HepG2 (cell line): ENCODE data around the gene ING1. TPM values are rescaled to one million over a fixed set of nuclear protein-coding genes. Genes with fewer than 3 reads are reported as not detected.
A peak's percentile ranks its signal among the peaks of the same experiment; 100 is the strongest.

Experiments
- ATAC-seq: fragments of 200-7000 bp; cut with Tn5 transposase; 3 replicates; pipeline ENCODE4 v1.9.1; 2020; ENCODE audit warnings: mild to moderate bottlenecking, moderate library complexity
- BruUV-seq: library from RNA; stranded (reverse); fragments of 400-500 nt; replicated peaks from 2 replicates; lab custom pipeline; 2021; lab: Mats Ljungman, UMichigan
- CTCF ChIA-PET: fragments of 300-600 bp; formaldehyde crosslinking; extraction: SDS; loops from one replicate; lab custom pipeline; 2021; ENCODE audit warnings: low total read pairs, inconsistent platforms, low intra/inter-chr PET ratio; lab: Yijun Ruan, JAX
- POLR2A ChIA-PET: fragments of 350-600 bp; sonication (Branson Sonifier 250); formaldehyde crosslinking; loops from one replicate; lab custom pipeline; 2020; ENCODE audit warnings: antibody characterized with exemption, inconsistent platforms; lab: Yijun Ruan, JAX
- DNase-seq: peaks from one replicate; pipeline ENCODE4 v3.0.0-alpha.2; 2015; ENCODE audit warnings: low spot score
- FAIRE-seq: peaks from 3 replicates; lab custom pipeline; 2011; peaks lifted over from hg19 to GRCh38; lab: Jason Lieb, UNC
- H2AFZ ChIP-seq: one replicate; pipeline ENCODE4 v1.6.1; 2011; ENCODE audit warnings: low read length, inconsistent platforms
- H3K27ac ChIP-seq: fragments of 300-600 bp; 3 replicates; pipeline ENCODE4 v1.8.0; 2011; ENCODE audit warnings: mixed run types, mild to moderate bottlenecking, mixed read lengths, low read length, inconsistent platforms; ENCODE audit not compliant: insufficient read depth; ENCODE audit errors: extremely low read length
- H3K27me3 ChIP-seq, 2 experiments: fragments of 200-600 bp in 1 of 2; 2 replicates in 1 of 2; 3 replicates in 1 of 2; pipeline versions ENCODE4 v1.6.0 to v1.8.0; 2011; ENCODE audit warnings: low read length in 2 of 2, mild to moderate bottlenecking in 2 of 2, moderate library complexity in 2 of 2, inconsistent platforms in 1 of 2; ENCODE audit not compliant: insufficient read depth in 2 of 2, control insufficient read depth in 1 of 2
- H3K36me3 ChIP-seq, 2 experiments: fragments of 200-600 bp in 1 of 2; replicated peaks in 1 of 2; 2 replicates in 1 of 2; 3 replicates in 1 of 2; pipeline versions ENCODE4 v1.5.1 to v1.8.0; 2011; ENCODE audit warnings: low read length in 2 of 2, inconsistent platforms in 1 of 2; ENCODE audit not compliant: insufficient read depth in 2 of 2, control insufficient read depth in 1 of 2
- H3K4me1 ChIP-seq: 2 replicates; pipeline ENCODE4 v1.5.1; 2012; ENCODE audit warnings: low read length, inconsistent platforms; ENCODE audit not compliant: insufficient read depth
- H3K4me2 ChIP-seq: 2 replicates; pipeline ENCODE4 v1.6.0; 2011; ENCODE audit warnings: low read depth, low read length, inconsistent platforms
- H3K4me3 ChIP-seq, 3 experiments: fragments of 200-600 bp in 1 of 3; sonication (generic), shearing (Covaris generic) in 1 of 3; replicated peaks in 1 of 3; 2 replicates each; pipeline ENCODE4 v1.5.1; 2011 to 2016; ENCODE audit warnings: low read length in 3 of 3, inconsistent platforms in 2 of 3, low read depth in 2 of 3, mild to moderate bottlenecking in 2 of 3, control low read depth in 1 of 3, mixed read lengths in 1 of 3; ENCODE audit not compliant: insufficient read depth in 1 of 3
- H3K79me2 ChIP-seq: one replicate; pipeline ENCODE4 v1.6.1; 2011; ENCODE audit warnings: low read length, inconsistent platforms; ENCODE audit not compliant: insufficient read depth
- H3K9ac ChIP-seq: 2 replicates; pipeline ENCODE4 v1.6.0; 2011; ENCODE audit warnings: mild to moderate bottlenecking, low read depth, low read length, inconsistent platforms; ENCODE audit not compliant: insufficient read depth
- H3K9me3 ChIP-seq: 2 replicates; pipeline ENCODE4 v1.5.1; 2012; ENCODE audit warnings: mild to moderate bottlenecking, low read length
- H4K20me1 ChIP-seq: 2 replicates; pipeline ENCODE4 v1.6.0; 2011; ENCODE audit warnings: inconsistent platforms, mild to moderate bottlenecking, low read length, moderate library complexity; ENCODE audit not compliant: insufficient read depth
- DMTF1 ChIP-seq: sonication (generic); formaldehyde crosslinking; IDR thresholded peaks from 2 replicates; pipeline ENCODE4 v1.4.0; 2020; ENCODE audit warnings: mild to moderate bottlenecking, missing genetic modification reagents
- KLF12 ChIP-seq: sonication (generic); formaldehyde crosslinking; IDR thresholded peaks from 2 replicates; pipeline ENCODE4 v1.4.0; 2020; ENCODE audit warnings: missing genetic modification reagents, borderline replicate concordance
- KMT2B ChIP-seq: IDR thresholded peaks from 2 replicates; pipeline ENCODE4 v1.6.1; 2016; ENCODE audit warnings: missing genetic modification reagents, missing compliant biosample characterization
- NR2F6 ChIP-seq, 2 experiments: IDR thresholded peaks; 2 replicates each; pipeline ENCODE4 v1.6.1; 2016; ENCODE audit warnings: antibody characterized with exemption in 1 of 2, mild to moderate bottlenecking in 1 of 2
- YEATS4 ChIP-seq: sonication (generic); formaldehyde crosslinking; IDR thresholded peaks from 2 replicates; pipeline ENCODE4 v1.4.0; 2020; ENCODE audit warnings: missing genetic modification reagents, borderline replicate concordance
- ZNF501 ChIP-seq: sonication (generic); formaldehyde crosslinking; IDR thresholded peaks from 2 replicates; pipeline ENCODE4 v1.5.1; 2020; ENCODE audit warnings: mild to moderate bottlenecking, moderate library complexity, missing genetic modification reagents
- ZNF598 ChIP-seq: sonication (generic); formaldehyde crosslinking; IDR thresholded peaks from 2 replicates; pipeline ENCODE4 v1.5.1; 2020; ENCODE audit warnings: mild to moderate bottlenecking, missing genetic modification reagents, borderline replicate concordance
- WGBS: methylation state at CpG from one replicate; pipeline ENCODE4 v1.1.6; 2017; ENCODE audit warnings: low lambda C conversion rate; 5-methylcytosine and 5-hydroxymethylcytosine counted together
- in situ Hi-C: cut with HindIII; loops from 2 replicates; pipeline ENCODE4 v1.10.0; 2017; ENCODE audit warnings: low pct_unique_long_range_greater_than_20kb; ENCODE audit not compliant: extremely low pct_ligation_motif_present
- intact Hi-C: fragments of 100-400 bp; cut with micrococcal nuclease; formaldehyde crosslinking; loops from one replicate; pipeline ENCODE4 v1.10.0; 2022; ENCODE audit not compliant: unreplicated experiment
- polyA plus RNA-seq, 8 experiments: library from polyadenylated mRNA; depleted of rRNA in 3 of 8; stranded (reverse) in 7 of 8; unstranded in 1 of 8; fragments of >200 nt; fragmentation: Illumina TruSeq in 4 of 8; extraction: Trizol in 4 of 8; gene quantifications; 2 replicates each; pipeline versions ENCODE4 v1.2.1 to v1.2.3, GENCODE V29; 2011 to 2016; ENCODE audit warnings: low read depth in 4 of 8, missing spikeins in 1 of 8, mixed read lengths in 1 of 8; ENCODE audit not compliant: insufficient read depth in 1 of 8
- total RNA-seq, 5 experiments: library from RNA; depleted of rRNA; stranded (reverse); fragments of >200 nt; fragmentation: Illumina TruSeq; extraction: Trizol; gene quantifications; 2 replicates each; pipeline ENCODE4 v1.2.3, GENCODE V29; 2016; ENCODE audit warnings: low read depth in 1 of 5
- TF ChIP-seq, protein P1 (sequence below): sonication (generic); formaldehyde crosslinking; IDR thresholded peaks from 2 replicates; pipeline ENCODE4 v1.4.0; 2020; ENCODE audit warnings: missing genetic modification reagents
- TF ChIP-seq, protein P2 (sequence below): sonication (generic); formaldehyde crosslinking; IDR thresholded peaks from 2 replicates; pipeline ENCODE4 v1.5.0; 2020; ENCODE audit warnings: missing genetic modification reagents
- TF ChIP-seq, protein P3 (sequence below): sonication (generic); formaldehyde crosslinking; IDR thresholded peaks from 2 replicates; pipeline ENCODE4 v1.4.0; 2020; ENCODE audit warnings: missing genetic modification reagents
- TF ChIP-seq, protein P4 (sequence below): sonication (generic); formaldehyde crosslinking; IDR thresholded peaks from 2 replicates; pipeline ENCODE4 v1.4.0; 2020; ENCODE audit warnings: missing genetic modification reagents

The ING1 gene
- total and polyA plus RNA-seq, 2 of the 13 experiments (the other 11 are each of a cell fraction or from before 2014, with no cell fraction given) = 8.1 to 16.1 TPM

DNA sequence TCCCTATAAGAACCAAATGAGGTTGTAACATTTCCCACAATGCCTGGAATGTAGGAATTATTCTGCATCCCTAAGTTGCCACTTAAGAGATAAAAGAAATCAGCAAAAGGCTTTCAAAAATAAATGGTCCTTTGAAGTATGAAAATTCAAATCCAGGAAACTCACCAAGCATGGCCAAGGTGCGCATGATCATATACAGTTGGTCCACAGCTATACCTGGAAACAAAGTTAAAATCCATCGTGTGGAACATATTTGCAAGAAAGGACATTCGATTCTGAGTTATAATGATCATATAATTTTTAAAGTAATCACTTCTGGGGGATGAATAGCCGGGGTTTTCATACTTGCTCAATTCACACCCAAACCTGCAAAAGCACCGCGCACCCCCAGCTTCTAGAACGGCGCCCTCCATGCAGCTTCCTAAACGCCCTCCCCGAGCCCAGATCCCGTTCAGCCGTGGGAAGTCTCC is 8.1 kb upstream of the ING1 start:
- ATAC-seq = no peak
- 3% methylated on average over 9 of the region's 12 CpGs for whole genome bisulfite sequencing
- in situ Hi-C loops (loop anchor here (10.0 kb wide), 1 partner anchor 209 kb away; the partner anchor contains the start of gene ANKRD10), intact Hi-C loops (no loop called here)
- CTCF ChIA-PET = no interaction called here
- BruUV-seq = no TSS peak
- FAIRE-seq = no peak
- peaks cover 4 to 18% of the 10 kb centered on the region in 2 experiments; a peak in 4 of 5 replicates for H3K36me3 ChIP-seq
- H3K4me2 ChIP-seq = peak overlapping the region; percentile 92
- no peak for DNase-seq
- peak overlapping the region; percentile 72 to 97 (median 92) for H3K4me3 ChIP-seq
- H3K79me2 ChIP-seq = peaks cover 15% of the 10 kb centered on the region
- H3K4me1 ChIP-seq = peaks cover 52% of the 10 kb centered on the region
- POLR2A ChIA-PET = interaction anchor here (0.8 kb wide), 2 partner anchors 10 to 22 kb away, joined by 3 read pairs; no protein-coding TSS in a partner anchor
- no peaks in the 10 kb centered on the region for H3K9me3 ChIP-seq
- H3K27me3 ChIP-seq = no peaks in the 10 kb centered on the region; a peak in 1 of 5 replicates
- no peaks in the 10 kb centered on the region for H4K20me1 ChIP-seq
- H2AFZ ChIP-seq = no peak overlapping the region
- H3K27ac ChIP-seq = peak overlapping the region; percentile 73
- peak overlapping the region; percentile 91 for H3K9ac ChIP-seq
- TF ChIP-seq, protein P1, sequence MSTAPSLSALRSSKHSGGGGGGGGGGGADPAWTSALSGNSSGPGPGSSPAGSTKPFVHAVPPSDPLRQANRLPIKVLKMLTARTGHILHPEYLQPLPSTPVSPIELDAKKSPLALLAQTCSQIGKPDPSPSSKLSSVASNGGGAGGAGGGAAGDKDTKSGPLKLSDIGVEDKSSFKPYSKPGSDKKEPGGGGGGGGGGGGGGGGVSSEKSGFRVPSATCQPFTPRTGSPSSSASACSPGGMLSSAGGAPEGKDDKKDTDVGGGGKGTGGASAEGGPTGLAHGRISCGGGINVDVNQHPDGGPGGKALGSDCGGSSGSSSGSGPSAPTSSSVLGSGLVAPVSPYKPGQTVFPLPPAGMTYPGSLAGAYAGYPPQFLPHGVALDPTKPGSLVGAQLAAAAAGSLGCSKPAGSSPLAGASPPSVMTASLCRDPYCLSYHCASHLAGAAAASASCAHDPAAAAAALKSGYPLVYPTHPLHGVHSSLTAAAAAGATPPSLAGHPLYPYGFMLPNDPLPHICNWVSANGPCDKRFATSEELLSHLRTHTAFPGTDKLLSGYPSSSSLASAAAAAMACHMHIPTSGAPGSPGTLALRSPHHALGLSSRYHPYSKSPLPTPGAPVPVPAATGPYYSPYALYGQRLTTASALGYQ = no peak
- TF ChIP-seq ZNF598 (CRISPR knock-in tag) (no peak), YEATS4 (CRISPR knock-in tag) (no peak), DMTF1 (CRISPR knock-in tag) (no peak), ZNF501 (CRISPR knock-in tag) (no peak), KLF12 (CRISPR knock-in tag) (no peak), NR2F6 (IDR thresholded peaks at IDR 0.05) (no peak), NR2F6 (CRISPR knock-in tag; IDR thresholded peaks at IDR 0.05) (no peak), KMT2B (CRISPR knock-in tag) (peak; percentile 7; the same call in 1 of the 2 replicates)
- TF ChIP-seq, protein P2, sequence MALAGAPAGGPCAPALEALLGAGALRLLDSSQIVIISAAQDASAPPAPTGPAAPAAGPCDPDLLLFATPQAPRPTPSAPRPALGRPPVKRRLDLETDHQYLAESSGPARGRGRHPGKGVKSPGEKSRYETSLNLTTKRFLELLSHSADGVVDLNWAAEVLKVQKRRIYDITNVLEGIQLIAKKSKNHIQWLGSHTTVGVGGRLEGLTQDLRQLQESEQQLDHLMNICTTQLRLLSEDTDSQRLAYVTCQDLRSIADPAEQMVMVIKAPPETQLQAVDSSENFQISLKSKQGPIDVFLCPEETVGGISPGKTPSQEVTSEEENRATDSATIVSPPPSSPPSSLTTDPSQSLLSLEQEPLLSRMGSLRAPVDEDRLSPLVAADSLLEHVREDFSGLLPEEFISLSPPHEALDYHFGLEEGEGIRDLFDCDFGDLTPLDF (CRISPR knock-in tag) = no peak; the same call in 1 of the 2 replicates
- TF ChIP-seq, protein P3, sequence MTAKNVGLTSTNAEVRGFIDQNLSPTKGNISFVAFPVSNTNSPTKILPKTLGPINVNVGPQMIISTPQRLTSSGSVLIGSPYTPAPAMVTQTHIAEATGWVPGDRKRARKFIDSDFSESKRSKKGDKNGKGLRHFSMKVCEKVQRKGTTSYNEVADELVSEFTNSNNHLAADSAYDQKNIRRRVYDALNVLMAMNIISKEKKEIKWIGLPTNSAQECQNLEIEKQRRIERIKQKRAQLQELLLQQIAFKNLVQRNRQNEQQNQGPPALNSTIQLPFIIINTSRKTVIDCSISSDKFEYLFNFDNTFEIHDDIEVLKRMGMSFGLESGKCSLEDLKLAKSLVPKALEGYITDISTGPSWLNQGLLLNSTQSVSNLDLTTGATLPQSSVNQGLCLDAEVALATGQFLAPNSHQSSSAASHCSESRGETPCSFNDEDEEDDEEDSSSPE (CRISPR knock-in tag) = no peak
- TF ChIP-seq, protein P4, sequence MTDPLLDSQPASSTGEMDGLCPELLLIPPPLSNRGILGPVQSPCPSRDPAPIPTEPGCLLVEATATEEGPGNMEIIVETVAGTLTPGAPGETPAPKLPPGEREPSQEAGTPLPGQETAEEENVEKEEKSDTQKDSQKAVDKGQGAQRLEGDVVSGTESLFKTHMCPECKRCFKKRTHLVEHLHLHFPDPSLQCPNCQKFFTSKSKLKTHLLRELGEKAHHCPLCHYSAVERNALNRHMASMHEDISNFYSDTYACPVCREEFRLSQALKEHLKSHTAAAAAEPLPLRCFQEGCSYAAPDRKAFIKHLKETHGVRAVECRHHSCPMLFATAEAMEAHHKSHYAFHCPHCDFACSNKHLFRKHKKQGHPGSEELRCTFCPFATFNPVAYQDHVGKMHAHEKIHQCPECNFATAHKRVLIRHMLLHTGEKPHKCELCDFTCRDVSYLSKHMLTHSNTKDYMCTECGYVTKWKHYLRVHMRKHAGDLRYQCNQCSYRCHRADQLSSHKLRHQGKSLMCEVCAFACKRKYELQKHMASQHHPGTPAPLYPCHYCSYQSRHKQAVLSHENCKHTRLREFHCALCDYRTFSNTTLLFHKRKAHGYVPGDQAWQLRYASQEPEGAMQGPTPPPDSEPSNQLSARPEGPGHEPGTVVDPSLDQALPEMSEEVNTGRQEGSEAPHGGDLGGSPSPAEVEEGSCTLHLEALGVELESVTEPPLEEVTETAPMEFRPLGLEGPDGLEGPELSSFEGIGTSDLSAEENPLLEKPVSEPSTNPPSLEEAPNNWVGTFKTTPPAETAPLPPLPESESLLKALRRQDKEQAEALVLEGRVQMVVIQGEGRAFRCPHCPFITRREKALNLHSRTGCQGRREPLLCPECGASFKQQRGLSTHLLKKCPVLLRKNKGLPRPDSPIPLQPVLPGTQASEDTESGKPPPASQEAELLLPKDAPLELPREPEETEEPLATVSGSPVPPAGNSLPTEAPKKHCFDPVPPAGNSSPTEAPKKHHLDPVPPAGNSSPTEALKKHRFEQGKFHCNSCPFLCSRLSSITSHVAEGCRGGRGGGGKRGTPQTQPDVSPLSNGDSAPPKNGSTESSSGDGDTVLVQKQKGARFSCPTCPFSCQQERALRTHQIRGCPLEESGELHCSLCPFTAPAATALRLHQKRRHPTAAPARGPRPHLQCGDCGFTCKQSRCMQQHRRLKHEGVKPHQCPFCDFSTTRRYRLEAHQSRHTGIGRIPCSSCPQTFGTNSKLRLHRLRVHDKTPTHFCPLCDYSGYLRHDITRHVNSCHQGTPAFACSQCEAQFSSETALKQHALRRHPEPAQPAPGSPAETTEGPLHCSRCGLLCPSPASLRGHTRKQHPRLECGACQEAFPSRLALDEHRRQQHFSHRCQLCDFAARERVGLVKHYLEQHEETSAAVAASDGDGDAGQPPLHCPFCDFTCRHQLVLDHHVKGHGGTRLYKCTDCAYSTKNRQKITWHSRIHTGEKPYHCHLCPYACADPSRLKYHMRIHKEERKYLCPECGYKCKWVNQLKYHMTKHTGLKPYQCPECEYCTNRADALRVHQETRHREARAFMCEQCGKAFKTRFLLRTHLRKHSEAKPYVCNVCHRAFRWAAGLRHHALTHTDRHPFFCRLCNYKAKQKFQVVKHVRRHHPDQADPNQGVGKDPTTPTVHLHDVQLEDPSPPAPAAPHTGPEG (CRISPR knock-in tag) = no peak
